HL-60 (cell line): ENCODE measurements around the gene RALGPS2.

Experiments
- GABPA ChIP-seq: IDR thresholded peaks from 2 replicates; pipeline ENCODE4 v1.6.1; 2012; ENCODE audit warnings: low read depth
- POLR2AphosphoS5 ChIP-seq: IDR thresholded peaks from 2 replicates; pipeline ENCODE4 v1.6.1; 2012; ENCODE audit warnings: low read depth
- SPI1 ChIP-seq: IDR thresholded peaks from 2 replicates; pipeline ENCODE4 v1.6.1; 2012; ENCODE audit warnings: low read depth, mild to moderate bottlenecking, borderline replicate concordance
- TF ChIP-seq, protein P1 (sequence below): IDR thresholded peaks from one replicate; pipeline ENCODE4 v1.5.1; 2011; ENCODE audit warnings: low read length, control low read depth, inconsistent platforms; ENCODE audit not compliant: insufficient read depth
- TF ChIP-seq, protein P2 (sequence below): IDR thresholded peaks from 2 replicates; pipeline ENCODE4 v1.6.1; 2012; ENCODE audit warnings: low read depth; ENCODE audit not compliant: insufficient replicate concordance

DNA sequence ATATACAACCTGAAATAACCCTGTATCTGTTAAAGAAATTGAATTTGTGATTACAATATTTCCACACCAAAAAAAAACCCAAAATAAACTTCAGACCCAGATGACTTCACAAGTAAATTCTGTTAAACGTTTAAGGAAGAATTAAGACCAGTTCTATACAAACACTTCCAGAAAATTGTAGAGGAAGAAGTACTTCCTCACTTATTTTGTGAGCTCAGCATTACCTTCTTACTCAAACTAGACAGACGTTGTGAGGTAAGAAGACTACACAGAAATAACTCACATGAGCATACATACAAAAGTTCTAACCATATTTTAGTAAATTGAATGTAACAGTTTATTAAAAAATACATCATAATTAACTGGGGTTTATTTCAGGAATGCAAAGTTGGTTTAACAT, 18.8 kb downstream of the RALGPS2 start:
- TF ChIP-seq, protein P1, sequence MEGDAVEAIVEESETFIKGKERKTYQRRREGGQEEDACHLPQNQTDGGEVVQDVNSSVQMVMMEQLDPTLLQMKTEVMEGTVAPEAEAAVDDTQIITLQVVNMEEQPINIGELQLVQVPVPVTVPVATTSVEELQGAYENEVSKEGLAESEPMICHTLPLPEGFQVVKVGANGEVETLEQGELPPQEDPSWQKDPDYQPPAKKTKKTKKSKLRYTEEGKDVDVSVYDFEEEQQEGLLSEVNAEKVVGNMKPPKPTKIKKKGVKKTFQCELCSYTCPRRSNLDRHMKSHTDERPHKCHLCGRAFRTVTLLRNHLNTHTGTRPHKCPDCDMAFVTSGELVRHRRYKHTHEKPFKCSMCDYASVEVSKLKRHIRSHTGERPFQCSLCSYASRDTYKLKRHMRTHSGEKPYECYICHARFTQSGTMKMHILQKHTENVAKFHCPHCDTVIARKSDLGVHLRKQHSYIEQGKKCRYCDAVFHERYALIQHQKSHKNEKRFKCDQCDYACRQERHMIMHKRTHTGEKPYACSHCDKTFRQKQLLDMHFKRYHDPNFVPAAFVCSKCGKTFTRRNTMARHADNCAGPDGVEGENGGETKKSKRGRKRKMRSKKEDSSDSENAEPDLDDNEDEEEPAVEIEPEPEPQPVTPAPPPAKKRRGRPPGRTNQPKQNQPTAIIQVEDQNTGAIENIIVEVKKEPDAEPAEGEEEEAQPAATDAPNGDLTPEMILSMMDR, result no peak
- TF ChIP-seq, protein P2, sequence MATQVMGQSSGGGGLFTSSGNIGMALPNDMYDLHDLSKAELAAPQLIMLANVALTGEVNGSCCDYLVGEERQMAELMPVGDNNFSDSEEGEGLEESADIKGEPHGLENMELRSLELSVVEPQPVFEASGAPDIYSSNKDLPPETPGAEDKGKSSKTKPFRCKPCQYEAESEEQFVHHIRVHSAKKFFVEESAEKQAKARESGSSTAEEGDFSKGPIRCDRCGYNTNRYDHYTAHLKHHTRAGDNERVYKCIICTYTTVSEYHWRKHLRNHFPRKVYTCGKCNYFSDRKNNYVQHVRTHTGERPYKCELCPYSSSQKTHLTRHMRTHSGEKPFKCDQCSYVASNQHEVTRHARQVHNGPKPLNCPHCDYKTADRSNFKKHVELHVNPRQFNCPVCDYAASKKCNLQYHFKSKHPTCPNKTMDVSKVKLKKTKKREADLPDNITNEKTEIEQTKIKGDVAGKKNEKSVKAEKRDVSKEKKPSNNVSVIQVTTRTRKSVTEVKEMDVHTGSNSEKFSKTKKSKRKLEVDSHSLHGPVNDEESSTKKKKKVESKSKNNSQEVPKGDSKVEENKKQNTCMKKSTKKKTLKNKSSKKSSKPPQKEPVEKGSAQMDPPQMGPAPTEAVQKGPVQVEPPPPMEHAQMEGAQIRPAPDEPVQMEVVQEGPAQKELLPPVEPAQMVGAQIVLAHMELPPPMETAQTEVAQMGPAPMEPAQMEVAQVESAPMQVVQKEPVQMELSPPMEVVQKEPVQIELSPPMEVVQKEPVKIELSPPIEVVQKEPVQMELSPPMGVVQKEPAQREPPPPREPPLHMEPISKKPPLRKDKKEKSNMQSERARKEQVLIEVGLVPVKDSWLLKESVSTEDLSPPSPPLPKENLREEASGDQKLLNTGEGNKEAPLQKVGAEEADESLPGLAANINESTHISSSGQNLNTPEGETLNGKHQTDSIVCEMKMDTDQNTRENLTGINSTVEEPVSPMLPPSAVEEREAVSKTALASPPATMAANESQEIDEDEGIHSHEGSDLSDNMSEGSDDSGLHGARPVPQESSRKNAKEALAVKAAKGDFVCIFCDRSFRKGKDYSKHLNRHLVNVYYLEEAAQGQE, result no peak
- TF ChIP-seq GABPA (no peak), POLR2AphosphoS5 (no peak), SPI1 (no peak)
